HG03103 (cell line): ENCODE results near the gene SETX.

Experiments
- ATAC-seq: cut with Tn5 transposase; IDR thresholded peaks from one replicate; pipeline ENCODE4 v1.9.1; 2021; ENCODE audit warnings: low read depth; ENCODE audit not compliant: unreplicated experiment

Gene SETX

GRCh38 chr9:132226571-132227430 is 128.0 kb downstream of the SETX start:
- no peak for ATAC-seq

DNA sequence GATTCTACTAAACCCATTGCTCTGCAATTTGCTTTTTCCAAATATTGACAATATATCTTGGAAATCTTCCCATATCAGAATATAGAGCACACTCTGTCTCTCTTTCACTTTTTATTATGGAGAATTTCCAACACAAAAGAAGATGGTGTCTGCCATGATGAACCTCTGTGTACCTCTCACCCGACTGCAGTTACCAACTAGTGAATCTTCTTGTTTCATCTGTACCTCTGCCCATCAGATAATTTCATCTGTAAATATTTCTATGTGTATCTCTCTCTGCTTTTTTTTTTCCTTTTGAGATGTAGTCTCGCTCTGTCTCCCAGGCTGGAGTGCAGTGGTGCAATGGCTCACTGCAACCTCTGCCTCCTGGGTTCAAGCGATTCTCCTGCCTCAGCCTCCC is 130.1 kb downstream of the SETX start:
- no peak for ATAC-seq

GRCh38 chr9:132221941-132222340 is 132.8 kb downstream of the SETX start:
- no peak for ATAC-seq

DNA sequence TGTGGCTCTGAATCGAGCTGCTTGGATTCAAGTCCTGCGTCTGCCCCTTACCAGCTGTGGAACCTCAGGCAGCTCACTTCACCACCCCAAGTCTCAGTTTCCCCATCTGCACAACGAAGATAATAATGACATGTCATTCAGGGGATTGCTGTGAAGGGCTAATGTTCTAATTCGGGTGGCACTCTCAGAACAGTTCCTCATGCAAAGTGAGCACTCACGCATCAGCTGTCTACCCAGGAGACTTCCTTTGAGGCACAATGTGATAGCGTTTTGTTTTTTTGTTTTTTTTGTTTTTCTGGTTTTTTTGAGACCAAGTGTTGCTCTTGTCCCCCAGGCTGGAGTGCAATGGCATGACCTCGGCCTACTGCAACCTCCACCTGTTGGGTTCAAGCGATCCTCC is 136.6 kb downstream of the SETX start:
- no peak for ATAC-seq

DNA sequence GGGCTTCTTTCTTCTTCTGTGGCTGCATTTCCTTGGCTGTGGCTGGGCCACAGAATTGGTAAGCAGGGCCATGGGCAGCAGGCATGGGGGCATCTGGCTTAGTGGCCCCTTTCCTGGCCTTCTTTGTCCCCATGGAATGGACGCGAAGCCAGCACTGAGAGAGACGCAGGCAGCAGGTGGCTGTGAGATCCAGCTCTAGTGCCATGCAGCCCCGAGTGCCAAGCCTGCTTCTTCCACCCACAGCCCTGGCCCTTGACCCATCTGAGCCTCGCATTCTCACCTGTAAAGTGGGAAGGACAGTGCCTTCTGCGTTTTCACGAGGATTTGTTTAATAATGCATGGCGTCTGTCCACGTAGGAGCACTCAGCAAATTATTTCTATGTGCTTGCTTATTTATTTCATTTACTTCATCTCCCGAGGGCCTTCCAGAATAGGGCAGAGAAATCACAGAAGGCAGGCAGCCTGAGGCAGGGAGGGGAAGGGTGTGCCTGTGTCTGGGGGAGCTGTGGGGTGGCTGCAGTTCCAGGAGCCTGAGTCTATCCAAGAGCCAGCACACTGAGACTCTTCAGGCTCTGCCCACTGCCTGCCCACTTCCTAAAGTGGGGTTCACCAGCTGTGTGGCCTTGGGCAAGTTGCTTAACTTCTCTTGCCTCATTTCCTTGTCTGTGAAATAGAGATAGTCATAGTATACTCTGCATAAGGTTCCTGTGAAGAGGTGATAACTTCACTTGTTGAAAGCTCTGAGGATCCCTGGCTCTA is 137.7 kb downstream of the SETX start:
- no peak for ATAC-seq

DNA sequence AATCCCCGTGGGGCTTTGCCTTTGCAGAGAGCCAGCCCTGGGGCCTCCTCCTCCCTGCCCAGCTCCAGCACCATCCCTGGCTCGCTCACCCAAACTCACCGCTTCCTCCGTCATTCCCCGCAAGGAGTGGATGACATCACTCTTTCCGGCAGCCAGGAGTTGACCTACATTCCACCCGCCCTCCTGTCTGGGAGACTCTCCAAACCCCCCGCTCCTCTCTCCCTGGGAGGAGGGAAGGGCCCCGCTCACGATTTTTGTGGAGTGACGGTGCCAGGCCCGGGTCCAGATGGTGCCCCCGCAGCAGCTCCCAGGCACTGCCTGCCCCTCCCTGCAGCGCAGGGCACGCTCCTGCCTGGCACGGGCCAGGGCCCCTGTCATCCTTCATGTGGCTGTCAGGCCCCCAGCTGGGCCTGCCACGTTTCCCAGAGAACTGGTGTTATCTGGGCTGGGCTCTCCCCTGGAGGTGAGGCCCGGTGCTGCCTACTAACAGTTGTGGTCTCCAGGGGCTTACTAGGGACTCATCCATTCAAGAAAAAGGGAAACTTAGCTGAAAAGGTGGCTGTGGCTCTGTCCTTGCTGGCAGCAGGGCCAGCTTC is 140.7 kb downstream of the SETX start:
- ATAC-seq, result no peak

- ATAC-seq, result no peak
These were observed 143.2 kb downstream of the SETX start for GRCh38 chr9:132211570-132211969.
